Measurements from ENCODE around the gene SHISA9.
"Not testable (repeated sequence)": the region's sequence is repeated elsewhere in the genome, so short reads cannot be mapped to it uniquely, and the experiment has no call there.

Gene SHISA9

DNA sequence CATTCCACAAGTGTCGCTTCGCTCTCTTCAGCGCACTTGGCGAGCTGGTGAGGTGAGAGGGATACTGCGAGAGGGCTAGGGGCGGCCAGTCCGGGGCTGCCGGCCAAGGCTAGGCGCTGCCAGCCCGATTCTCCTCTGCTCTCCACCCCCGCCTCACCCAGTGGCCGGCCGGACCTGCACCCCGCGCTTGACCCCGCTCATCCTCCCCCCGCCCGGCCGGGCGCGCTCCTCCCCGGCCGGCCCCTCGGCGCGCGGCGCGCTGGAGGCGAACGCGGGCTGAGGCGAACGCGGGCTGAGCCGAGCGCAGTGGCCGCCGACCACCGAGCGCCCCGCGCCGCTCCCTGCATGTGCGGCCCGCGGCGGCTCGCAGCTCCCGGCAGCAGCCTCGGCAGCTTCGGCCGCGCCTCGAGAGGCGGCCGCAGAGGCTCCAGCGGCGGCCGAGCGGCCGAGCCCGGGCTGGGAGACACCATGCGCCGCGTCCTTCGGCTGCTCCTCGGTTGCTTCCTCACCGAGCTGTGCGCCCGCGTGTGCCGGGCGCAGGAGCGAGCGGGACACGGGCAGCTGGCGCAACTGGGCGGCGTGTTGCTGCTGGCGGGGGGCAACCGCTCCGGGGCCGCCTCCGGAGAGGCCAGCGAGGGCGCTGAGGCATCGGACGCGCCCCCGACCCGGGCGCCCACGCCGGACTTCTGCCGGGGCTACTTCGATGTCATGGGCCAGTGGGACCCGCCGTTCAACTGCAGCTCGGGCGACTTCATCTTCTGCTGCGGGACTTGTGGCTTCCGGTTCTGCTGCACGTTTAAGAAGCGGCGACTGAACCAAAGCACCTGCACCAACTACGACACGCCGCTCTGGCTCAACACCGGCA, at the start of gene SHISA9:
TSS of gene SHISA9 (plus strand) at position 2 of the 865 bp plus-strand sequence.
- peak; percentile 71 for DNase-seq

DNA sequence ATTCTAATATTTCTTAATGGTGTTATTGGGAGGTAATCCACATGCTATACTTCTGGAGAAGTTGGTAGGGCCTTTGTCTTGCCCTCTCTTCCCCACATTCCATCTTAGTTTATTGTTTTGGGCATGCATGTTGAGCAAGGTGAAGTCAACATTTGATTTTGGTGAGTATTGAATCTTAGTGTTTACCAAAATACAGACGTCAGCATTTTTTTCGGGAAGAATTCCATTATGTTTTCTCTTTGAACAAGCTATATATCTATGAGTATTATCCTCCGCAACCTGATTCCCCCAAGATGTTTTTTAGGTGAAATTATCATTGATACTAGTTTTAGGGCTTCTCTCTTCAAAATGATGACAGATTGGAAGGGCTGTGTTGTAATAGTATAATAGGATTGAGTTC, 47.4 kb upstream of the SHISA9 start:
- DNase-seq = no peak

DNA sequence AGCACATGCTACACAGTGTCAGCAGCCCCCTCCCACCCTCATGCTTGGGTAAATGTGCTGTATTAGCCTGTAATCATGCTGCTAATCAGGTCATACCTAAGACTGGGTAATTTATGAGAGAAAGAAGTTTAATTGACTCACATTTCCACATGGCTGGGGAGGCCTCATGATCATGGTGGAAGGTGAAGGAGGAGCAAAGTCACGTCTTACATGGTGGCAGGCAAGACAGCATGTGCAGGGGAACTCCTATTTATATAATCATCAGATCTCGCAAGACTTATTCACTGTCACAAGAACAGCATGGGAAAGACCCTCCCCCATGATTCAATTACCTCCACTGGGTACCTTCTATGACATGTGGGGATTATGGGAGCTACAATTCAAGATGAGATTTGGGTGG, 44.0 kb upstream of the SHISA9 start:
- not testable (repeated sequence) for DNase-seq

DNA sequence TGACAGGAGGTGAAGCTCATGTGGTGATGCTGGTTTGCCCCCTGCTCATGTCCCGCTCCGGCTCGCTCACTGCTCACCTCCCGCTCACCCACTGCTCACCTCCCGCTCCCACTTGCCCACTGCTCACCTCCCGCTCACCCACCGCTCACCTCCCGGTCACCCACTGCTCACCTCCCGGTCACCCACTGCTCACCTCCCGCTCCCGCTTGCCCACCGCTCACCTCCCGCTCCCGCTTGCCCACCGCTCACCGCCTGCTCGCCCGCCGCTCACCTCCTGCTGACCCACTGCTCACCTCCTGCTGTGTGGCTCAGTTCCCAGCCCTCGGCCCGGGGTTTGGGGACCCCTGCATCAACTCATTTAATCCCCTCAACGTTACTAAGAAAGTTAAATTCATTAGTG, 39.1 kb upstream of the SHISA9 start:
- no peak for DNase-seq

DNA sequence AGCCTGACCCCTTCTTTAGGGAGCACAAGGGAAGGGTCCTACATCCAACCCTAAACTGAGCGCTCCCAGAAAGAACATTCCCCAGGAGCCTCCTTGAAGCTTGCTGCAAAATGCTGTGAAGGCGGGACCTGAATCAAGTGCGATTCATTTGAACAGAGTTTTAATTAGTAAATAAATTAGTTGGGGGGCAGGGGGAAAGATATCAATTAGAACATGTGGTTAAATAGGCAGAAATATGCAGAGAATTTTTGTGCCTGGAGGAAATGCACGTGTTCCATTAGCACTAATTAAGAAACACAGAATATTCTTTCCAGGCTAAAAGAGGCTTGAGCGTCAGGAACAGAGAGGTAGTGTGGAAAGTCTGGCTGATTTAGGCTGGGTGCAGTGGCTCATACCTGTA, 38.5 kb upstream of the SHISA9 start:
- DNase-seq = no peak

DNA sequence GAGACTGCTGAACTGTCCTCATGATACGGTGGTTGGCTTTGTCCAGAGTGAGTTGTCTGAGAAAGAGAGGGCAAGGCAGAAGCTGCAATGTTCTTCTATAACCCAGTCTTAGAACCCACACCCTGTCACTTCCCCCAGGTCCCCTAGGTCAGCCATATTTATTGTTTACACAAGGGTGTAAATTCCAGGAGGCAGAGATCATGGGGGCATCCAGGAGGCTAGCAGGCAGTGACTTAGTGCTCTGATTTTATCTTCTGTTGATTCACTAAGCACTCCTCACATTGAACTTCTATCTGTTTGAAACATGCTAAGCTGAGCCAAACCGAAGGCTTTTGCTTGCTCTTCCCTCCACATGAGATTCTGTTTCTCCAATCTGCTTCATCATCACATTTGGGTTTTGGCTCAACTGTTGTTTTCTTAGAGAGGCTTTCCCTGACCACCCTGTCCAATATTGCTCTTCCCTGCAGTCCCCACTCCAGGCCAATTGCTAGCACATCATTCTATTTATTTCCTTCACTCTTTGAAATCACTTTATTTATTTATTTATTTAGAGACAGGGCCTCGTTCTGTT, 34.3 kb upstream of the SHISA9 start:
- DNase-seq = no peak

DNA sequence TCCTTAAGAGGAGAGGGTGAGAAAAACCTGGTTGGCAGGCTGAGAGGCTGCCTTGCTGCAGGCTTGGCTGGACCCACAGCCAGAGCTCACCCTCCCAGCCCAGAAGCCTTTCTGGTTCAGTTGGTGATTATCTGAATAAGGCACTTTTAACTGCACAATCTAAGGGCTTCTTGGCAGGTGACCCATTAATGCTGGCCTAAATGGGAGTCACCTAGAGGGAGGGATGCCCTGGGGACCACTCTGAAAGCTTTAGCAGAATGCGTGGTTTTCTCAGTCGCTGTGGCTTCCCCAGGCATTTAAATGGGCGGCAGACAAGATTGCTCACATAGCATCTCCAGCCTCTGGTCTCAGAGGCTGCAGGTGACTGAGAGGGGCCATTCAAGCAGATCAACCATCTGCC, 33.2 kb upstream of the SHISA9 start:
- DNase-seq = peak; percentile 67

DNA sequence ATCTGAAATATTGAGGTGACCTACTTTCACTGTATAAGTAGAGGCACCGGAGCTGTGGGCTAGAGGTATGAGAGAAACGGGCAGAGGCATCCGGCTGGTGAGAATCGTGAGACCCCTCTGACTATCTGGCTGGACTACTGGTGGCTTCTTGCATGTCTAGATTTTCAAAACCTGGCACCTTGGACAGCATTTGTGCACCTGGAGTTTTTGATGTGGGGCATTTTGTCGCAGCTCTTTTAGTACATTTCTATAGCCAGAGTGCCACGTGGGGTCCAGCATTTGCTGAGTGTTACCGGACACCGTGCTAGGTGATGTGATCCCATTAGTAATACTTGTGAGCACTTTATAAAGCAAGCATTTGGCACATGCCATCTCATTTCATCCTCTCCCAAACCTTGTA, 32.6 kb upstream of the SHISA9 start:
- DNase-seq = peak; percentile 55

DNA sequence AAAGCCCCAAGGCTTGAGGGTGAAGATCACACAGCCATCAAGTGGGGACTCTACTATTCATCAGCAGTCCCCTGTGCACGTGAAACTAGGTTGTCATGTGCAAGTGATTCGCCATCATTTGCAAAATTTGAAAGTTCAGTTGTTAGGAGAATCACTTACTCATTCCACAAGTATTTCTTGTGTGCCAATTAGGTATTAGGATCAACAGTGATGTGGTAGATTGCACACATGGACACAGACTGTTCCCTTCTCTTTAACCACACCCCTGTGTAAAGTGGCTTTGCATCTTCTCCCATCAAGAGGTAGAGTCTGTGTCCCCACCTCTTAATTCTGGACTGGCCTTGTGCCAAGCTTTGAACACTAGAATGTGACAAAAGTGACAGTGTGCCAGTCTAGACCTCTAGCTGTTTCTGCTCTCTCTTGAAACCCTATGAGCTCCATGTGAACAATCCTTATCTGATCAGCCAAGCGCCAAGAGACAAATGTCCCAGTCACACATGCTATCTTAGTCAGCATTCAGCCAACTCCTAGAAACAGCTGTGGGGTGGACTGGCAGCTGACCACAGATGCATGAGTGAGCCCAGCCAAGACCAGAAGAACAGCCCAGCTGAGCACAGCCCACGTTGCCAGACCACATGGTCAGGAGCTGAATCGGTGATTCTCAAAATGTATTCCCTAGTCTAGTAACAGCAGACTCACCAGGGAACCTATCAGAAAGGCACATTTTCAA, 31.5 kb upstream of the SHISA9 start:
- no peak for DNase-seq

DNA sequence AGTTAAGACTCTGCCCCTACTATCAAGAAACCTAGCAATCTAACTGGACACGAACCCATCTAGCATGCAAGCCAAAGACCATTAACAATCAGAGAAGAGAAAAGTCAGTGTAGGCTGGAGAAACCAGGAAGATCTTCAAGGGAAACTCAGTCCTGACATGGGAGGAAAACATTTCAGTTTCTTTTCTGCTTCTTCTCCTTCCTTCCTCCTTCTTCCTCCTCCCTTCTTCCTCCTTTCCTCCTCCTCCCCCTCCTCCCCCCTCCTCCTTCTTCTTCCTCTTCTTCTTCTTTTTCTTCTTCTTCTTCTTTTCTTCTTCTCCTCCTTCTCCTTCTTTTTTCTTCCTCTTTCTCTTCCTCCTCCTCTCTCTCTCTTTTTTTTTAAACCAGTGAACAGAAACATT, 29.6 kb upstream of the SHISA9 start:
- DNase-seq = no peak

DNA sequence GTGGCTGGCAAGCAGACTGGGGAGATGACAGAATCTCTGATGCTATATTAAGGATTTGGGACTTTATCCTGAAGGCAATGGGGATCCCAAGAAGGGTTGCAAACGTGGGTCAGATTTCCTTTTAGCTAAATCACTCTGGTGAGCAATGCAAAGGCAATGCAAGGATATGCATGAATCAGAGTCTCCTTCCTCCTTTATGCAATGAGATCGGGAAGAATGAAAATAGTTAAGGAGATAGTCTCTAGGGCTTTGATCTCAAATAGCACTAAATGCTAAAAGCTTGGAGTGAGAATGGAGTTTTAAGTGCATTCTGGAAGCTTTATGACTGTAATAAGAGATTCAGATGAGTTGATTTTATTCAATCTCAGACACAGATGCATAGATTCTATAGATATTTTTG, 27.2 kb upstream of the SHISA9 start:
- no peak for DNase-seq

DNA sequence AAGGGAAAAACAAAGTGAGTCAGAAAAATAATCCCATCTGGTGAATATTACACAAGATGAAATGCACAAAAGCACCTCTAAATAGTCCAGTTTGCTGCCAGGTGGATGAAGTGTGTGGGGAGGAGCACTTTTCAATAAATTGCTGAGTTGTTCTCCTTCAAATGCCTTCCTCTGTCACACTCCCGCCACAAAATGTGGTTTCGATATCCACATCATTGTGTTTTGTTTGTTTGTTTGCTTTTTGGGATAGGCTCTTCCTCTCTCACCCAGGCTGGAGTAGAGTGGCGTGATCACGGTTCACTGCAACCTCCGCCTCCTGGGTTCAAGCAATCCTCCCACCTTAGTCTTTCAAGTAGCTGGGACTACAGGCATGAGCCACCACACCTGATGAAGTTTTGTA, 24.6 kb upstream of the SHISA9 start:
- DNase-seq = no peak

DNA sequence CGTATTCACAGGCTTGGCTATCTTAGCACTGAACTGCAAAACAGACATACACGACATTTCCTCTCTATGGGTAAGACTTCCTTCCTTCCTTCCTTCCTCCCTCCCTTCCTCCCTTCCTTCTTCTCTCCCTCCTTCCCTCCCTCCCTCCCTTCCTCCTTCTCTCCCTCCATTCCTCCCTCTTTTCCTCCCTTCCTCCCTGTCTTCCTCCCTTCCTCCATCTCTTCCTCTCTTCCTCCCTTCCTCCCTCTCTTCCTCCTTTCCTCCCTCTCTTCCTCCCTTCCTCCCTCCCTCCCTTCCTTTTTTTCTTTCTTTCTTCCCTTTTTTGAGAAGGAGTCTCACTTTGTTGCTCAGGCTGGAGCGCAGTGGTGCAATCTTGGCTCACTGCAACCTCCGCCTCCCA, 22.4 kb upstream of the SHISA9 start:
- no peak for DNase-seq

DNA sequence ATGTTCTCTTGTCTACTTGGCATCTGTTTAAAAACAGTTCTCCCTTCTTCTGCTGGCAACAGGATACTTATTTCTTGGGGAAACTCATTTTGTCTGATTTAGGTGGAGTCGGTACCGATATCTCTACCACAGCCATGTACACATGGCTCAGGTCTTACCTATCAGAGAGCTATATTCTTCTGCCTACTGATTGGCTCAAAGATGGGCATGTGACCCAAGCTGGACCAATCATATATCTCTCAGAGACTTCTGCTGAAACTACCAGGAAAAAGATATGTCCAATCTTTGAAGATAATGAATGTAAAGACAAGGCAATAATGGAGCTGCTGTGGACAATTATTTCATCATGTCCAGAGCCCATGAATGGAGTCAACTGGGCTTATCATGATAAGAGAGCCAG, 21.6 kb upstream of the SHISA9 start:
- no peak for DNase-seq

DNA sequence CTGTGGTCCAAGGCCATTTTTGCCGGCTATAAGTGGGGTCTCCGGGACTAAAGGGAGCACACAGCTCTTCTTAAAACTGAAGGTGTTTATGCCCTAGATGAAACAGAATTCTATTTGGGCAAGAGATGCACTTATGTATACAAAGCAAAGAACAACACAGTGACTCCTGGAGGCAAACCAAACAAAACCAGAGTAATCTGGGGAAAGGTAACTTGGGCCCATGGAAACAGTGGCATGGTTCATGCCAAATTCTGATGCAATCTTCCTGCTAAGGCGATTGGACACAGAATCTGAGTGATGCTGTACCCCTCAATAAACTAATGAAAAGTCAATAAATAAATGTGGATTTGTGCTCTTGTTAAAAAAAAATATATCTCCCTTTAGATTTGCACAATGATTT, 20.2 kb upstream of the SHISA9 start:
- no peak for DNase-seq

DNA sequence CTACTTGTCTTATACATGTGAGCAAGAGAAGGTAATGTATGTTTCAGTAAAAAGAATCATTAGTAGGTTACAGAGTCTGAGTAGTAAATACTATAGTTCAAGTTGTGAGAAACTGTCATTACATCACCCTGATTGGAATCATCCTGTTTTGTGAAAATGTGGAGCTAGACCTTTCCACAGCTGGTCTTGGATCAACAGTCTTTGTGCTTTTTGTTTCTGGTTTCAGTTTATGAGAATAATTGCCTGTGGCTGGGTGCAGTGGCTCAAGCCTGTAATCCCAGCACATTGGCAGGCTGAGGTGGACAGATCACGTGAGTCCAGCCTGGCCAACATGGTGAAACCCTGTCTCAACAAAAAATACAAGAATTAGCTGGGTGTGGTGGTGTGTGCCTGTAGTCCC, 19.7 kb upstream of the SHISA9 start:
- DNase-seq = no peak

DNA sequence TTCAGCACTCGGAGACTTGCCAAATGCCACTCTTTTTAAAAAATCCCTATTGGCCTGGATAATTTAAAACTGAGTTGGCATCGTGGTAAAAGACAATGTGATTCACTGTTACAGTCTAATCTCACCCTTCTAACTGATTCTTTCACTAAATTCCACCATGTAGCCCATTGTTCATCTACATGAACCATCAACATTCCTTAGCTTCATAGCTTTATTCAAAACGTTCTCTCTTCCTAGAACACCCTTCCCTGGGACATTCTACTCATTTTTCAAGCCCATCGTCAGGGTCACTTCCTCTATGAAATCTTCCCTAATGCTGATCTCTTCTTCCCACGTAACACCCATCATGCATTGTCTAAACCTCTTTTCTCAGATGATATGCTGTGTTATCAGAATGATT, 15.7 kb upstream of the SHISA9 start:
- DNase-seq = no peak

DNA sequence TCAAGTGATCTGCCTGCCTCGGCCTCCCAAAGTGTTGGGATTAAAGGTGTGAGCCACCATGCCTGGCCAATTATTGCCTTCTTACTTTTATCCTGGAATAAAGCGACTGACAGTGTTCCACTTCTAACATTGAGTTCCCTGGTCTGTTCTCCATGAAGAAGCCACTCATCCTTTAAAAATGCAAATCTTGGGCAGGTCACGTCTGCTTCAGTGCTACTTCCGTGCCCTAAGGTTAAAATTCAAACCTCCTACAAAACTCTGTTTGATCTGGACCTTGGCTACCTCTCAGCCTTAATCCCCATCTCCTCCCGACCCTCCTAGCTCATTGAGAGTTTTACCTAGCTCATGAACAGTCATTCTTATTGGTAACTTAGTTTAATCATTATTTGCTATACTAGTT, 9.6 kb upstream of the SHISA9 start:
- no peak for DNase-seq

DNA sequence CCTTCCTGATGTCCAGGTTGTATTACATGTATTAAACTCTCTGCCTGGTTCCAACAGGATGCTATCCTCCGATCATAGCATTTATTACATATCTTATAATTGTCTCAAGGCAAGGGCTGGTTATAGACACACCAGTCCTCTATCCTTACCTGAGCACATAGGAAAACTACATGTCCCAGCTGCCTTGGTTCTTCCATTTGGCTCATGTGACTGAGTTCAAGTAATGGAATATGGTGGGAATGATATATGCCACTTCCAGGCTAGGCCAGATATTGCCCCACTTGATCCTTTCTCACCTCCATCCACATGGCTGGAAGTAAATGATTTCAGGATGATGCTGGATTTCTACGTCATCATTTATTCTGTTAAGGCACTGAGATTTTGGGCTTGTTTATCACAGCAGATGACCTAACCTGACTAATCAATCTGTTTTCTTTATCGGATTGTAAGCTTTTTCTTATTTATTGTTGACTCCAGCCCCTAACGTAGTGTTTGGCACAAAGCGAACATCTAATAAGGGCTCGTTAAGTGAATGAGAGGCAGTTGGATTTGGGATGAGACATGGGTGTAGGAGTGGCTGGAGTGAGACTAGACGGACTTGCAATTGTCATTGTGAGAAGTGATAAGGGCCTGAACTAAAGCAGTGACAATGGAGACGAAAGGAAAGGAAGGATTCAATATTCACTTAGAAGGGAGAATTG, 8.2 kb upstream of the SHISA9 start:
- no peak for DNase-seq

DNA sequence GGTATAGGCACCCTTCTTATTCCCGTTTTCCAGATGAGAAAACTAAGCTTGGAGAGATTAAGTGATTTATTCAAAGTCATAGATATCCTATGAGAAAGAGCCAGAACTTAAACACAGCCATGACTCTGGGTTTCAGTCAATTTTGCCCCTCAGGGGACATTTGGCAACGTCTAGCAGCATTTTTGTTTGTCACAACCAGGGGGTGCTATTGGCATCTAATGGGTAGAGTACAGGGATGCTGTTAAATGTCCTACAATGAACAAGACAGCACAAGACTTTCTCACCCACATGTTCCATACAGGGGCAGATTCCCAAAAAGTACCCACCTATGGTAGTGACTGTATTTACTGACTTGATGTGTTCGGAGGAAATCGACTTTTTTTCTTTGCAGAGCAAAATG, 4.8 kb upstream of the SHISA9 start:
- DNase-seq = peak; percentile 44

DNA sequence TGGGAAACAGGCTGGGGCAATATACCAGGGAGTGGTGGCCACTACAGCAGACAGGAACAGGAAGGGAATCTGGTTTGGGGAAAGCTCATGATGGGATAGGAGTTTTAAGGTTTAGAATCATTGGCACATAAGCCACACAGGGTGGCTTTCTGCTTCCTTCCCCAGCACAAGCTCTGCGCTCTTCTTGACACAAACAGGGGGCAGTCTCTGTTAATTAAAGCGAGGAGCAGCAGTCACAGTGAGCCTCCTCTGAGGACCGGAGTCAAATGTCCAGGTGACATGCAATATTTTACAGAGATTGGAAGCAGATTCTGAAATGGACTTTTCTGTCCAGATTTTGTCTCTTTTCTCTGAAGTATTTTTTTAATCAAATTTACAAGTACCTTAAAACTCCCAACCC, 2.8 kb upstream of the SHISA9 start:
- no peak for DNase-seq

DNA sequence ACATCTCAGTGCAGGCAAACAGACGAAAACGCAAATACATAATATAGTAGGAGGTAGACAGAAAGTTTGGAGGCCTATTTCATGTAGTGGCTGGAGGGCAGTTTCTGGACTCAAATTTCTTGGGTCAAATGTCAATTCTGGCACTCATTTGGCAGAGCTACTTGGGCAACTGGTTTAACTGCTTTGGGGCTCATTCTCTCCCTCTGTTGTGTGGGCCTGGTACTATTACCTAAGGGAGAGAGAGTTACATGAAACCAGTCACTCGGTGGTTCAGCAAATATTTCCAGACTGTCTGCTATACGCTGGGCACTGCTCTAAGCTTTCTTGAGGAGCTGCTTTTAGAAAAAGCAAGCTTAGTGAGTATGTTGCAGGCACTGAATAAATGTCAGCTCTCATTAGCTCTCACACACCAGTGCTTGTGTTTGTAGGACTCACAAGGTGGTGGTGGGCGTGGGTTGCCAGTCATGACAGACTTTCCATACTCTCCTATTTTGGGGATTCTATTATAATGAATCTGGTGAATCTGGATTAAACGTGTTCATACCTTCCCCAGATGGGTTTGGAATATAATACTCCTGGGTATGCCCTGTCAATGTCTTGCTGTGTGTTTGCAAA, 1.8 kb upstream of the SHISA9 start:
- peak; percentile 28 for DNase-seq

DNA sequence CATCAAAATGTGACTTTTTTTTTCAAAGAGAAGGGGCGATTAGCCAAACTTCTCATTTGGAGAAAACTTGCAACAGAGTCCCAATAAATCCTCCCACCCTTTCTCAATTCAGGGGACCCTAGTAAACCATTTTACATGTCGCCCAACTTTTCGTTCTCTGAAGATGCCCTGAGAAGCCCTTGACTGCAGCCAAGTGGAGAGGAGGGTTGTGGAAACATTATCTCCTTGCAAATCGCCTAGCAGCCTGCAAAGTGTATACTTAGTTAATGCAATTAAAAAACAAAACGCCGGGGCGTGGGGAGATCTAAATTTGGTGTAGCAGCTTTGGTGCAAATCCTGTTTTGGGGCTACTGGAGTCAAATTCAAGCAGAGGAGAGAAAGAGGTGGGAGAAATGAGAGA, 1.2 kb upstream of the SHISA9 start:
- peak; percentile 35 for DNase-seq

Data from retina (tissue), 1 donor.